ENCODE results near the gene ATP4A.

ATP4A gene

GRCh38 chr19:35522745-35523327 lies 40.6 kb downstream of the ATP4A start:
- DNase-seq = no peak

- no peak for DNase-seq
These were observed 42.2 kb downstream of the ATP4A start for GRCh38 chr19:35521124-35521743.

- no peak for DNase-seq
These were observed 44.2 kb downstream of the ATP4A start for GRCh38 chr19:35519291-35519690.

DNA sequence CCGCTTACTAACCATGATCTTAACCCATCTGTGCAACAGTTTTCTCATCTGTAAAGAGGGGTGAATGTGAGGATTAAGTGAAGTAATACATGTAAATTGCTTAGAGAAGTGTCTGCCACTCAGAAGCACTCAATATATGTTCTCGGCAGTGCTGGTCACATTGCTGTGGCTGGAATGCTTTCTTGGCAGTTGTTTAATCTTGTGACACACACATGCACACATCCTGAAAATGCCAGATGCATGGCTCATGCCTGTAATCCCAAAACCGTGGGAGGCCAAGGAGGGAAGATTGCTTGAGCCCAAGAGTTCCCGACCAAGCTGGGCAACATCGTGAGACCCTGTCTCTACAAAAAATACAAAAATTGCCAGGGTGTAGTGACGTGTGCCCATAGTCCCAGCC lies 45.1 kb downstream of the ATP4A start:
- DNase-seq = no peak

DNA sequence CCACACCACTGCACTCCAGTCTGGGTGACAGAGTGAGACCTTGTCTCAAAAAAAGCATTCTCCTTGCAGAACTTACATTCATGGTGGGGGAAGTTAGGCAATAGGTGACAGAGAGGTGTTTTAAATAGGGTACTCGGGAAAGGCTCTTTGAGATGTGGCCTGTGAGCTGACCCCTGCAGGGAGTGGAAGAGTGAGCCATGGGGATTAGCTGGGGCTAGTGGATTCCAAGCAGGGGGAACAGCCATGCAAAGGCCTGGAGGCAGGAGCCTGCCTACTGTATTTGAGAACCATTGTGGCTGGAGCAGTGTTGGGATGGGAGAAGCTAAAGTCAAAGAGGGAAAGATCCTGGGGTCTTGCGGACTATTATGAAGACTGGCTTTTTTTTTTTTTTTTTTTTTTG lies 46.1 kb downstream of the ATP4A start:
- DNase-seq = no peak

DNA sequence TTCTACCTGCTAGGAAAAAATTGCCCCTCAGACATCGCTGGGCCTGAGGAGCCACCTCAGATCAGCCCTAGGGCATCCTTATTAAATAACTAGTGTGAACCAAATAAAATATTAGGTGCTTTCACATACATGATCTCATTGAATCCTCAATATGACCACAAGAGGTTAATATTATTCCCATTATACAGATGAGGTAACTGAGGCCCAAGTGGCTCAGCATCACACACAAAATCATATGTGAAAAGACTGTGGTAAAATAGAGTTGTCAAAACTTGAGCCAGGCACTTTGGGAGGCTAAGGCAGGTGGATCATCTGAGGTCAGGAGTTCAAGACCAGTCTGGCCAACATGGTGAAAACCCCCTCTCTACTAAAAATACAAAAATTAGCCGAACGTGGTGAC lies 47.1 kb downstream of the ATP4A start:
- no peak for DNase-seq

GRCh38 chr19:35514282-35514809 lies 49.1 kb downstream of the ATP4A start:
- no peak for DNase-seq

- DNase-seq = no peak
These were observed 49.7 kb downstream of the ATP4A start, which contains the start of gene DMKN for GRCh38 chr19:35513628-35514281. DMKN (minus strand) TSS chr19:35513649; CDS start chr19:35513475, 174 bp downstream.

- DNase-seq = no peak
These were observed 50.4 kb downstream of the ATP4A start for GRCh38 chr19:35512831-35513627.

GRCh38 chr19:35511337-35511736 lies 52.1 kb downstream of the ATP4A start:
- no peak for DNase-seq

- no peak for DNase-seq
These were observed 52.9 kb downstream of the ATP4A start for GRCh38 chr19:35510626-35510964.

DNA sequence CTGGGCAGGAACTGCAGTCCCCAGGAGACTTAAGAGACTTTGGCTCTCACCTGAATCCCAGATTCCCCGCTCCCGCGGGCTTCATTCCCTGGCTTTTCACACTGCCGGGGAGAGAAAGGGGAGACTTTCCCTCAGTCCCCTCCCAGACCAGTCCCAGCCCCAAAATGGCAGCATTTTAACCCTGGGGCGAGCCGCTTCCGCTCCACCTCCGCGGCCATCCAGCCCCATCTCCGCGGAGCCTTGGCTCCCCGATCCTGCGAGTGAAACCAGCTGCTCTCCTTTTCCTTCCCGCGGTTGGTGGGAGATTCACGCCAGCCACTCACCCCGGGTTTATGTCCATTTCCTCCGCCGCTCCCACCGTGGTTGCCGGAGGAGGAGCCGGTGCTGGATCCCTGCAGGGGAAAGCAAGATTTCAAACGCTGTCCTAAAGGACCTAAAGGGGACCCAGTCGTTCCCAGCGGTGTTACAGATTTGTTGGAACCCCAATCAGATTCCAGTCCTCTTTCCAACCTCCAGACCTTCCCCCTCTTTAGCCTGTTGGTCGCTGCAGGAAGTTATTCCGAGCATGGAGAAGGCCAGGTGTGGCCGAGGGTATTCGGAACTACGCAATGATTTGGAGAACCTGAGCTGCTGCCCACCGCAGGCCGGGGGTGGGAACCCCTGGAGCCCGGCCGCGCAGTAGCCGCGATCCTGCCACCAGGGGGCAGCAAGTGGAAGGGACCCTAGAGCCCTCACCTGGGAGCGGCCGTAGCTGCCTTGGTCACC lies 53.4 kb downstream of the ATP4A start:
- DNase-seq = peak; percentile 68

- no peak for DNase-seq
These were observed 54.3 kb downstream of the ATP4A start for GRCh38 chr19:35509018-35509652.

- no peak for DNase-seq
These were observed 55.3 kb downstream of the ATP4A start for GRCh38 chr19:35508129-35508528.

DNA sequence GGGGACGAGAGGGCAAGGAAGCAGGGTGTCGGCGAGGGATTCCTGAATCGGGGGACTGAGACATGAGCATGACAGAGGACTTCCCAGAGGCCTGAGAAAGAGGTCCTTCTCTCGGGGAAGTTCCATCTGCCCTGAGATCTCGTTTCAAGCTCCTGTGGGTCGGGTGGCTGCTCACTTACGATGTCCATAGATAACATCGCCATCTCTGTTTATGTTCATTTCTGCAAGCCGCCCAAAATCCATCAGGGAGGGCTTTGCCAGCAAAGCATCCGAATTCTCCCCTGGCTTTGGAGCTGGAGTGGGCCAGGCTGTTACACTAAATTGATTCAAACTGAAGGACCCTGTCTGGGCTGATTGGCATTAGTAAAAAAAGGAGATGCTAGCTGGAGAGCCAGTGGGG lies 55.9 kb downstream of the ATP4A start:
- DNase-seq = no peak

DNA sequence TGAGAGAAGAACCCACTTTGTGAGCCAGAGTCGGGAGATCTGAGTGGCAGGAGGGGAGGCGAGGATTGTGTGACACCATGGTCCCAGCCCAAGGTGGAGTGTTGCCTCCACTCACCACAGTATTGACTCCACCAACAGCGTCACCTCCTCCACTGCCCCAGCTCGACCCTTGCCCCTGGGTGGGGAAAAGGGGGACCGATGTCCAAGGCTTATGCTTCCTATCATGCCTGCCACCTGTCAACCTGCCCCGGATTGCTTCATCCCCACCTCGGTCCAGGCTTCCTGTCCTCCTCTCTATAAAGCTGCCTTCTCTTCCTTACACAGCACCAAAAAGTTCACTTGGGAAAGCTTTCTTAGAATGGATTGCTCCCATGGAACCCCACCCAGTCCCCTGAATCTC lies 57.4 kb downstream of the ATP4A start:
- DNase-seq = no peak

- DNase-seq = no peak
These were observed 60.7 kb downstream of the ATP4A start for GRCh38 chr19:35502751-35503150.

- no peak for DNase-seq
These were observed 61.8 kb downstream of the ATP4A start for GRCh38 chr19:35501684-35502083.

DNA sequence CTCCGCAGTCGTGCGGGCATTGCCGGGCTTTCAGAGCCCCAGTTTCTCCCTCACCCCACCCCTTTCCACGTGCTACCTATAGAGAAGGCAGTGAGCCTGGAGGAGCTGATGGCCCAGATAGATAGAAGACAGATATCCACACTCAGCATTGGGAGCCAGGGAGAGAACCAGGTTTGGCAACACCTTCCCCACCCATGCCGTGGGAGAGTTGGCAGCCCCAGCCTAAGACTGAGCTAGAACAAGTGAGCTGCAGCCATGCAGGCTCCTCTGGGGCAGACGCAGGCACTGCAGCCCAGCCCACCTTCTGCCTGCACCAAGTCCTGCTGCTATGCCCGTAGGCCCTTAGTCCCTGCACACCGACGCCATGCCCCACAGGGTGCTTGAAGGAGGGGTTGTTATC lies 62.8 kb downstream of the ATP4A start:
- no peak for DNase-seq
